HG02678 (cell line): Measurements from ENCODE around the gene CLIC6.

Source experiments
- ATAC-seq: cut with Tn5 transposase; IDR thresholded peaks from one replicate; pipeline ENCODE4 v1.9.1; 2021; ENCODE audit warnings: mild to moderate bottlenecking, moderate library complexity; ENCODE audit not compliant: unreplicated experiment

The CLIC6 gene

DNA sequence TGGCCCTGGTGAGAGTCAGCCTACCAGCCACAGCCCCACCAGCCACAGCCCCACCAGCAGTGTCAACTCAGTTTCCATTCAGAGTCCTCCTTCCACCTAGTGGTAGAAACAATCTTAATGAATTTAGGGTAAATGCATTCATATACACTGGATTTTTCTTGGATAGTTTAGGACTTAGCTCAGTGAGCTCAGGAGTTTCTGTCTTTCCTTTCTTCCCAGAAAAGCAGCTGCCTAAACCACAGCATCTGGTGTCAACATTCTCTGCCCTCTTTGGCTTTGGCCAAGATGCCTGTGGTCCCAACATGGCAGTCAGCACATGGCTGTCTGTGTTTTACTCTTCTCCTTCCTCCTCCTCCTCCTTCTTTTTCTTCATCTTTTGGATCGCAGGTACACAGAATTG lies 94.0 kb downstream of the CLIC6 start:
- ATAC-seq: no peak

DNA sequence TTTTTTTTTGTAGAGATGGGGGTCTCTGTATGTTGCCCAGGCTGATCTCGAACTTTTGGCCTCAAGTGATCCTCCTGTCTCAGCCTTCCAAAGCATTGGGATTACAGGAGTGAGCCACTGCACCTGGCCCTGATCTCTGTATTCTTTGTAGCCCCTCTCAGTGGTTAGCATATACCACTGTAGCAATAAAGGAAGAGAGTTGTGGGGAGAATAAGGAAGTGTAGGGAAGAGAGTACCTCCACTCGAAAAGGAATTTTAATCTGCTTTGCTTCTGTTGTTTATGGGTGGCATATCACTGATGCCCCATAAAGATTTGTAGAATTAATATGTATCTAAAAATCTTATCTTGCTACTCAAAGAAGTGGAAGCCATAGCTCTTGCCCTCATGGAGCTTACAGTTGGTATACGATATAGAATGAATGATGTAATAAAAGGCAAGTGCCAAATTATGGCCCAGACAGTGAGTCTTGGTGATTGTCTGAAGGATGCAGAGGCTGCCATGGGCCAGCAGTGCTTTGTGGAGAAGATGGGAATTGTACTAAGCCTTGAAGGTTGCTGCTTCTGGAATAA lies 96.0 kb downstream of the CLIC6 start:
- no peak for ATAC-seq

DNA sequence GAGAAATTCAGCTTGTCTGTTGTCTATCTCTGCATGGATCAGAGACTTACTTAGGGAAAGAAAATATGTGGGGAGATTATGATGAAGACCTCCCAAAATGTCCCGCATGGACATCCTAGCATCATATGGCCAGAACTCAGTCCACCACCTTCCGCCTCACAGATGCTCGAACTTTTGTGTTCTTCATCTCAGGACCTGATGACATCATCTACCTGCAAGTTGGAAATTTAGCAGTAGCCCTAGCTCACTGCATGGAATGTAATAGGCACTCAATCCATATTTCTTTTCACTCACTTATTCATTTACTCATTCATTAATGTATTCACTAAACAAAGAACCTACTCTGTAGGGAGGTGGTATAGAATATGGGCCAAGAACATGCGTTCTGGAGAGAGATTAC lies 96.8 kb downstream of the CLIC6 start:
- ATAC-seq: no peak

DNA sequence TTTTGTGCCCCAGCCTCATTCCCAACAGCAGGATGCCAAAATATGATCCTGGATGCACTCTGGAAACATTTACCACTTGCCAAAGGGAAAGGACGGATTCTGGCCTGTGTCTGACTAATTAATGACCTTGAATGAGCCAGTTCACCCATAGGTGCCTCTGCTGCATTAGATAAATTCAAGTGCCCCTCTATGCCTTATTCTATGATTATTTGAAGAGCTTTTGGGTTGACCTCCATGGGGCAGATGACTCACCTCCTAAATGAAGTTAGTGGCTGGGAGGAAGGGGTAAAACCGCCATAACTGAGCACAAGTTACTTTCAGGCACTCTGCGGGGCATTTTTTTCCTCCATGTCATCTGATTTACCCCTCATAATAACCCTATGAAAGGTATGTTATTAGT lies 98.1 kb downstream of the CLIC6 start:
- no peak for ATAC-seq
